Measurements from ENCODE around the gene CMTM1.

DNA sequence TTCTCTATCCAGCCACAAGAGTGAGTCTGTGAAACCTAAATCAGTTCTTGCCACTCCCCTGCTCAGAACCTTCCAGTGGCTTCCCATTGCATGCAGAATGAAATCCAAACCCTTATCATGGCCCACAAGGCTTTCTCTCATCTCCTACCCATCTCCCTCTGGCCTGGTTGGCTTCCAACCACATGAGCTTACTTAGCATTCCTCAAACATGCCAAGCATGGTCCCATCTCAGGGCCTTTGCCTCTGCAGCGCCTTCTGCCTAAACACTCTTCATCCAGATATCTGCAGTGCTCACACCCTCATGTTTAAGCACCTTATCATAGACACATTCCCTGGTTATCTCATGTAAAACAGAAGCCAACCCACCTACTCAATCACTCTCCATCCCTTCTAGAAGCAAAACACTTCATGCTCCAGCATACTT, 31.9 kb upstream of the CMTM1 start:
- TF ChIP-seq CTCF (IDR thresholded peaks at IDR 0.05) (no peak), POLR2A (IDR thresholded peaks at IDR 0.05) (no peak)
